A549 treated with DMSO at 1 μM for 4 hours (cell line): ENCODE results near the gene TMEM94. TPM values are rescaled to one million over a fixed set of nuclear protein-coding genes. Genes with fewer than 3 reads are reported as not detected.

Experiments
- total RNA-seq: library from RNA; stranded (reverse); fragments of 200-300 nt; extraction: Qiagen RNA extraction; gene quantifications from 5 replicates; pipeline ENCODE4 v1.2.3, GENCODE V29; 2022; ENCODE audit warnings: low read depth

The TMEM94 gene
- total RNA-seq = 41.1 to 55.0 TPM (median 45.5 TPM) in 5 replicates

GRCh38 chr17:75456417-75457046 lies at the start of gene TMEM94:
TSS of gene TMEM94 (plus strand) at chr17:75456635. CDS start at chr17:75471906, 15,271 bp downstream.

GRCh38 chr17:75515496-75516254 lies 59.2 kb downstream of the TMEM94 start, which contains the start of gene CASKIN2:
TSS of gene CASKIN2 (minus strand) at chr17:75515537. CDS start at chr17:75513804, 1,733 bp downstream.

GRCh38 chr17:75516255-75516618 lies 59.8 kb downstream of the TMEM94 start, which contains the start of gene TSEN54:
TSS of gene TSEN54 (plus strand) at chr17:75516528. CDS start at chr17:75516561, 33 bp downstream.

GRCh38 chr17:75524970-75525805 lies 68.8 kb downstream of the TMEM94 start, which contains the start of gene LLGL2:
TSS of gene LLGL2 (plus strand) at chr17:75525697. CDS start at chr17:75543427, 17,730 bp downstream.

Other genes with a start within 250 kb of the TMEM94 start
- gene GGA3, start 195.0 kb upstream of the TMEM94 start, total RNA-seq = 23.9 to 31.0 TPM (median 29.2 TPM) in 5 replicates
- gene MRPS7, start 194.8 kb upstream of the TMEM94 start, total RNA-seq = 159 to 185 TPM (median 169 TPM) in 5 replicates
- 33.8 to 37.5 TPM (median 36.9 TPM) in 5 replicates for gene MIF4GD, start 185.4 kb upstream of the TMEM94 start, total RNA-seq
- 20.0 to 23.1 TPM (median 22.8 TPM) in 5 replicates for gene SLC25A19, start 167.2 kb upstream of the TMEM94 start, total RNA-seq
- 87.7 to 118 TPM (median 107 TPM) in 5 replicates for gene GRB2, start 51.0 kb upstream of the TMEM94 start, total RNA-seq
- gene CASKIN2, start 58.9 kb downstream of the TMEM94 start, total RNA-seq = 8.2 to 12.4 TPM (median 11.1 TPM) in 5 replicates
- gene TSEN54, start 59.9 kb downstream of the TMEM94 start, total RNA-seq = 26.6 to 51.1 TPM (median 43.3 TPM) in 5 replicates
- gene LLGL2, start 69.1 kb downstream of the TMEM94 start, total RNA-seq = 21.4 to 28.2 TPM (median 25.4 TPM) in 5 replicates
- gene MYO15B, start 131.2 kb downstream of the TMEM94 start, total RNA-seq = 45.2 to 59.3 TPM (median 52.1 TPM) in 5 replicates
- gene SMIM5, start 176.8 kb downstream of the TMEM94 start, total RNA-seq = 0.55 to 0.83 TPM (median 0.64 TPM) in 5 replicates
- gene RECQL5, start 210.5 kb downstream of the TMEM94 start, total RNA-seq = 18.7 to 27.1 TPM (median 26.1 TPM) in 5 replicates
- 97.6 to 105 TPM (median 103 TPM) in 5 replicates for gene SAP30BP, start 210.7 kb downstream of the TMEM94 start, total RNA-seq